ENCODE data around the gene ANKMY1. TPM values are rescaled to one million over a fixed set of nuclear protein-coding genes. Genes with fewer than 3 reads are reported as not detected.

ANKMY1 gene
- total RNA-seq, 1 experiment from 2014 or later = 85.7 TPM

DNA sequence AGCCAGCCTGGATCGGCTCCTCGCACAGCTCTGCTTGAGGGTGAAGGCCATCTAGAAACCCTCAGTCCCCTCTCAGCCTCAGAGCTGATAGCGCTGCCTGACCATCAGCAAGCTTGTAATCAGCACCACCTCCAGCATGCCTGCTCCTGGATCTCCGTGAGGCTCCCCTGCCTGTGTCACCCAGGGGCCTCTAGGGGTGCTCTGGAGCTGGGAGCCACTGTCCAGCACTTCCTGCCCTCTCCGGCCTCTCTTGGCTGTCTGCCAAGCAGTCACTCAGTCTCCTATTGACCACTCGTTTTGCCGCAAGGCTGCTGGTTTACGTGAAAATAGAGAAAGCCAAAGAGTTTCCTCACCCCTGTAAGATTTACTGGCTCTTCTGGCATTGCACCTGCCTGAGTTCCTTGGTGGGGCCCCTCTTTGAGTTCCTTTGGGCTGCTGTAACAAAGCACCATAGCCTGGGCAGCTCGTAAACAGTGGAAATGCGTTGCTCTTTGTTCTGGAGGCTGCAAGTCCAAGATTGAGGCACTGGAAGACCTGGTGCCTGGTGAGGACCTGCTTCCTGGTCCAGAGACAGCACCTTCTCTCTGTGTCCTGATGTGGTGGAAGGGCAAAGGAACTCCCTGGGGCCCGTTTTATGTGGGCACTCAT, 46.6 kb upstream of the ANKMY1 start:
- H3K4me2 ChIP-seq = peak overlapping the region; percentile 29; the same call in 1 of the 2 replicates
- no peak overlapping the region for H2AFZ ChIP-seq
- H3K36me3 ChIP-seq (ENCODE audit: low read depth) = no peaks in the 10 kb centered on the region
- H3K4me3 ChIP-seq = no peak overlapping the region
- no peaks in the 10 kb centered on the region for H3K79me2 ChIP-seq (ENCODE audit: low read depth)
- no peaks in the 10 kb centered on the region for H3K9me2 ChIP-seq (ENCODE audit: insufficient read depth)
- H3F3A ChIP-seq (ENCODE audit: insufficient read depth, low read depth) = no peaks in the 10 kb centered on the region
- no TSS peak for BruUV-seq (replicated peaks)
- H3K9me3 ChIP-seq (ENCODE audit: insufficient read depth, low read depth) = no peaks in the 10 kb centered on the region
- no peaks in the 10 kb centered on the region for H3K4me1 ChIP-seq (replicated peaks; ENCODE audit: insufficient read depth)
- no peaks in the 10 kb centered on the region for H3K27me3 ChIP-seq (ENCODE audit: insufficient read depth, low read depth)
- intact Hi-C loops (cut with micrococcal nuclease; ENCODE audit: unreplicated experiment) = no loop called here
- no peak overlapping the region for H3K27ac ChIP-seq
- no peaks in the 10 kb centered on the region for H4K20me1 ChIP-seq (ENCODE audit: insufficient read depth)
- TF ChIP-seq, protein P1, sequence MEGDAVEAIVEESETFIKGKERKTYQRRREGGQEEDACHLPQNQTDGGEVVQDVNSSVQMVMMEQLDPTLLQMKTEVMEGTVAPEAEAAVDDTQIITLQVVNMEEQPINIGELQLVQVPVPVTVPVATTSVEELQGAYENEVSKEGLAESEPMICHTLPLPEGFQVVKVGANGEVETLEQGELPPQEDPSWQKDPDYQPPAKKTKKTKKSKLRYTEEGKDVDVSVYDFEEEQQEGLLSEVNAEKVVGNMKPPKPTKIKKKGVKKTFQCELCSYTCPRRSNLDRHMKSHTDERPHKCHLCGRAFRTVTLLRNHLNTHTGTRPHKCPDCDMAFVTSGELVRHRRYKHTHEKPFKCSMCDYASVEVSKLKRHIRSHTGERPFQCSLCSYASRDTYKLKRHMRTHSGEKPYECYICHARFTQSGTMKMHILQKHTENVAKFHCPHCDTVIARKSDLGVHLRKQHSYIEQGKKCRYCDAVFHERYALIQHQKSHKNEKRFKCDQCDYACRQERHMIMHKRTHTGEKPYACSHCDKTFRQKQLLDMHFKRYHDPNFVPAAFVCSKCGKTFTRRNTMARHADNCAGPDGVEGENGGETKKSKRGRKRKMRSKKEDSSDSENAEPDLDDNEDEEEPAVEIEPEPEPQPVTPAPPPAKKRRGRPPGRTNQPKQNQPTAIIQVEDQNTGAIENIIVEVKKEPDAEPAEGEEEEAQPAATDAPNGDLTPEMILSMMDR (conservative IDR thresholded peaks at IDR 0.05) = peak; percentile 79
- no peak for TF ChIP-seq EZH2 (IDR thresholded peaks at IDR 0.05; ENCODE audit: low read depth)
- CTCF ChIA-PET = interaction anchor here (0.7 to 1.1 kb wide), 4 partner anchors 17 to 39 kb away, joined by 3 to 7 read pairs (median 5); partner anchors contain the start of gene CAPN10
- DNase-seq = peak; percentile 78 to 88
- POLR2A ChIA-PET (ENCODE audit: unreplicated experiment) = interaction anchor here (0.6 to 0.7 kb wide), 2 partner anchors 98 to 169 kb away, joined by 4 to 6 read pairs; no protein-coding TSS in a partner anchor

DNA sequence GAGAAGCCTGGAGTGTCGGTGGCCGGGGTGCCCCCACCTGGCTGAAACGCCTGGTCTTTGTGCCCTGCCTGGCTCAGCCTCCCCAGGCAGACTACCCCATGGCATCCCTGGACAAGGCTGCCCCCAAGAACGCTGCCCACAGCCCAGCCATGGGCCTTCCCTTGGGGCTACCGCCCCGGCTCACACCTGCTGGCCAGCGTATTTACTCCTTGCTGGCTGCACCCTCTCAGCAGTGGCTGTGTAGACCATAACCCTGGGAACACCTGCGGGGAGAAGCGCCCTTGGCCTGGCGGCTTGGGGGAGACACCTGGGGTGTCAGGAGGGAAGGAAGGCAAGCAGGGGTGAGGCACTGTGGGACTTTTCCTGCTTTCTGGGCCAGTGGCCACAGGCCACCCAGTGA, 46.1 kb upstream of the ANKMY1 start:
- no peak for DNase-seq

DNA sequence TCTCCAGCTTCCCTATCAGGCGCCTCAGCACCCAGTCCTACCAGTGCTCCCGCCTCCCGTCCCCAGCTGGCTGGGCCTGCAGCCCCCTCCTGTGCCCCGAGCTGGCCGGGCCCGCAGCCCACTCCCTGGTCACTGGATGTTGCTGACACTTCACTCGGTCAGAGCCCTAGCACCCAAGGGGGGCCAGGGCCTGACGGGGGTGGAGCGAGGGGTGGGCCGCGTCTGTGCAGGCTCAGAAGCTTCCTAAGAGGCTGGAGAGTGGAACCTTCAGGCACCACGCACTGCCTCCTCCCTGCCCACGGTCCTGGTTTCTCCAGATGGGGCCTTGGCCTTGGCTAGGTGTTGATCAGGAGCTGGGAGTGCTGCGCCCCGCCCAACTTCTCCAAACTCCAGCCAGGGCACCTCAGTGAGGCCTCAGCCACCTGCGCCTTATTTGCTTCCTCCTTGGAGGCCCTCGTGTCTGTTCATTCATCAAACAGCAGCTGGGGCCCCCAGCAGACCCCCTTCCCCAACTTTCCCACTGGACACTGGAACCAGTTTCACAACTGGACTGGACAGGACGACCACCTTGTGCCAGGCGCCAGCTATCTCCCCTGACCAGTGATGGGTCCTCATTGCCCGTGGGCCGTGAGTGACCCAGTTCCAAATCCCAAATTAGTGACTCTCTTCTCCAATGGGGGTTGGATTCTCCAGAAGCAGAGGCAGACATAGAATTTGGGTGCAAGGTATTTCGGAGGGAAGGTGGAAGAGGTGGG, 45.5 kb upstream of the ANKMY1 start:
- Histone ChIP-seq H4K20me1 (ENCODE audit: insufficient read depth) (no peaks in the 10 kb centered on the region), H3K27me3 (ENCODE audit: insufficient read depth, low read depth) (no peaks in the 10 kb centered on the region), H3K4me2 (no peak overlapping the region), H3K9me3 (ENCODE audit: insufficient read depth, low read depth) (no peaks in the 10 kb centered on the region), H3K79me2 (ENCODE audit: low read depth) (no peaks in the 10 kb centered on the region), H3K27ac (no peak overlapping the region), H3K36me3 (ENCODE audit: low read depth) (no peaks in the 10 kb centered on the region), H3K4me3 (no peak overlapping the region), H3K9me2 (ENCODE audit: insufficient read depth) (no peaks in the 10 kb centered on the region), H2AFZ (no peak overlapping the region), H3K4me1 (replicated peaks; ENCODE audit: insufficient read depth) (no peaks in the 10 kb centered on the region), H3F3A (ENCODE audit: insufficient read depth, low read depth) (no peaks in the 10 kb centered on the region)
- intact Hi-C loops (cut with micrococcal nuclease; ENCODE audit: unreplicated experiment) = no loop called here
- DNase-seq = no peak
- POLR2A ChIA-PET (ENCODE audit: unreplicated experiment) = no interaction called here
- BruUV-seq (replicated peaks) = no TSS peak
- TF ChIP-seq, protein P1 (conservative IDR thresholded peaks at IDR 0.05) = no peak
- TF ChIP-seq EZH2 (IDR thresholded peaks at IDR 0.05; ENCODE audit: low read depth) = no peak
- CTCF ChIA-PET = no interaction called here

More for the DNA sequence above, 46.1 kb upstream of the ANKMY1 start:
- H3K4me1 ChIP-seq (replicated peaks; ENCODE audit: insufficient read depth) = no peaks in the 10 kb centered on the region
- no peak overlapping the region for H3K4me2 ChIP-seq
- no TSS peak for BruUV-seq (replicated peaks)
- intact Hi-C loops (cut with micrococcal nuclease; ENCODE audit: unreplicated experiment) = no loop called here
- no peak overlapping the region for H3K27ac ChIP-seq
- H3K9me3 ChIP-seq (ENCODE audit: insufficient read depth, low read depth) = no peaks in the 10 kb centered on the region
- H3K79me2 ChIP-seq (ENCODE audit: low read depth) = no peaks in the 10 kb centered on the region
- ChIA-PET CTCF (interaction anchor here (0.7 to 1.1 kb wide), 4 partner anchors 17 to 38 kb away, joined by 3 to 7 read pairs (median 5); partner anchors contain the start of gene CAPN10), POLR2A (ENCODE audit: unreplicated experiment) (interaction anchor here (0.6 to 0.7 kb wide), 2 partner anchors 97 to 168 kb away, joined by 4 to 6 read pairs; no protein-coding TSS in a partner anchor)
- H3K27me3 ChIP-seq (ENCODE audit: insufficient read depth, low read depth) = no peaks in the 10 kb centered on the region
- no peaks in the 10 kb centered on the region for H3K9me2 ChIP-seq (ENCODE audit: insufficient read depth)
- no peaks in the 10 kb centered on the region for H4K20me1 ChIP-seq (ENCODE audit: insufficient read depth)
- H3K36me3 ChIP-seq (ENCODE audit: low read depth) = no peaks in the 10 kb centered on the region
- no peak overlapping the region for H2AFZ ChIP-seq
- no peaks in the 10 kb centered on the region for H3F3A ChIP-seq (ENCODE audit: insufficient read depth, low read depth)
- TF ChIP-seq, protein P1 (conservative IDR thresholded peaks at IDR 0.05) = no peak
- no peak for TF ChIP-seq EZH2 (IDR thresholded peaks at IDR 0.05; ENCODE audit: low read depth)
- no peak overlapping the region for H3K4me3 ChIP-seq
